NCI-H524 treated with DMSO at 0.1 percent for 48 hours (cell line): ENCODE data around the gene WNT3.
"Not testable (repeated sequence)": the region's sequence is repeated elsewhere in the genome, so short reads cannot be mapped to it uniquely, and the experiment has no call there.

Source experiments
- DNase-seq: peaks from one replicate; lab custom pipeline; 2025; lab: John Stamatoyannopoulos, UW

WNT3 gene

GRCh38 chr17:46785696-46786095 lies 32.8 kb downstream of the WNT3 start:
- DNase-seq, result no peak

DNA sequence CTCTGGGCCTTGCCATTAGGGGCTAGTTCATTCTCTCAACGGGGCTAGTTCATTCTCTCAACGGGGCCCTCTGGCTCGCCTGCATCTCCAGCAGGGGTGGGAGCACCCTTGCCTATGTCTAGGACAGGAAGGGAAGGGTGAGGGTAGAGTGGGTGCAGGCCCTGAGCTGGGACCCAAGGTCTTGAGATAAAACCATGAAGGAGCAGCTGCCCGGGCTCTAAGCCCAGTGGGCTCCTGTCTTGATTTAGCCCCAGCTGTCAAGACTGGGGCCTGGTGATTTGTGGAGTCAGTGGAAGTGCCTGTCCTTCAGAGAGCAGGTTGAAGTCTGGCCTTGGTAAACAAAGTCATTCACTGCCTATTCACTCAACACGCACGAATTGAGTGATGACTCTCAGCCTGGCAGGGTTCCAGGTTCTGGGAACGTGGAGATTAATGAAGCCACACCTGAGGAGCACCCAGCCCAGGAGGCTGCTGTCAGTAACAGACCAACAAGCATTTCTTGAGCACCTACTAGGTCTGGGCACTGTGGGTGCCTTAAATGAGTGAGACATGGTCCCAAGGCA lies 35.4 kb downstream of the WNT3 start:
- no peak for DNase-seq

DNA sequence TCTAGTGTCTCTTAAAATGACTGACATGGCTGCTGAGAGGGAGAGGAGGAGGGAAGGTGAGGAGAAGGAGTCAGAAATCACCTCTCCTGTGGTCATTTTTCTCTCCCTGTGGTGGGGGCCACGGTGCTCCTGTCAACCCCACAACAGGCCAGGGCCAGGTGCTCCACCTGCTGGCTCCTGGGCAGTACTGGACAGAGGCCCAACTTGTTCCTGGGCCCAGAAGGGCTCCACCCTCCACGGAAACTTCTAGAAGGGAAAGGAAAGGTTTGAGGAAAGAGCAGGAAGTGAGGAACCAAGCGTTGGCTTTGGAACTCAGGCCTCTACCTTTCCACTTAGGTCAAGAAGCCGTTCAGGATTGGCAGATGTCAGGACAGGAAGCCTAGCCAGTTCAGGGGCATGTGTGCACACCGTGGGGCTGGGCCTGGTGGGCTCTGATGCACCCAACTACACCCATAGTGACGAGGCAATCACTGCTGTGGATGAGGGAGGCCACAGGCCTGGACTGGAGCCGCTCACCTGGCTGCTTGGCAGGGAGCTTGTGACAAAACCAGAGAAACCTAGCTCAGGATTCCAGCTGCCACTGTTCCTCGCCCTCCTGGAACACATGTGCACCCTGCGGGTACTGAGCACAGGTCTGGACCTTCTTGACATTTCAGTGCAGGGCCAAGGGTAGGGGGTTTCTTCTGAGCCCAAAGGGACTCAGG lies 36.1 kb downstream of the WNT3 start:
- no peak for DNase-seq

DNA sequence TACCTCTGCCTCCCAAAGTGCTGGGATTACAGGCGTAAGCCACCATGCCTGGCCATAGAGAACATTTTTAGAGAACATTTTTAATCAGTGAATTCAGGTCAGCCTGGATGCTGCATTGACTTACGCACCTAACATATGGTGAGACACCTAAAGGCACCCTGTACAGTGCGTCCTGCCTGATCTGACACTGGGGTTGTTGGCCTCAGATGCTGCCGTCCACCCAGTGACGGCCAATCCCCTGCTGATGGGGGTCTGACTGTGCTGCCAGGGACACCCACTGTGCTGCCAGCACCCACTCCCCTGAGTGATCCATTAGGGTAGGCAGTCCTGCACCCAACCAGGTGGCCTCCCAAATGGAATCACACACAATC lies 38.5 kb downstream of the WNT3 start:
- DNase-seq, result no peak

DNA sequence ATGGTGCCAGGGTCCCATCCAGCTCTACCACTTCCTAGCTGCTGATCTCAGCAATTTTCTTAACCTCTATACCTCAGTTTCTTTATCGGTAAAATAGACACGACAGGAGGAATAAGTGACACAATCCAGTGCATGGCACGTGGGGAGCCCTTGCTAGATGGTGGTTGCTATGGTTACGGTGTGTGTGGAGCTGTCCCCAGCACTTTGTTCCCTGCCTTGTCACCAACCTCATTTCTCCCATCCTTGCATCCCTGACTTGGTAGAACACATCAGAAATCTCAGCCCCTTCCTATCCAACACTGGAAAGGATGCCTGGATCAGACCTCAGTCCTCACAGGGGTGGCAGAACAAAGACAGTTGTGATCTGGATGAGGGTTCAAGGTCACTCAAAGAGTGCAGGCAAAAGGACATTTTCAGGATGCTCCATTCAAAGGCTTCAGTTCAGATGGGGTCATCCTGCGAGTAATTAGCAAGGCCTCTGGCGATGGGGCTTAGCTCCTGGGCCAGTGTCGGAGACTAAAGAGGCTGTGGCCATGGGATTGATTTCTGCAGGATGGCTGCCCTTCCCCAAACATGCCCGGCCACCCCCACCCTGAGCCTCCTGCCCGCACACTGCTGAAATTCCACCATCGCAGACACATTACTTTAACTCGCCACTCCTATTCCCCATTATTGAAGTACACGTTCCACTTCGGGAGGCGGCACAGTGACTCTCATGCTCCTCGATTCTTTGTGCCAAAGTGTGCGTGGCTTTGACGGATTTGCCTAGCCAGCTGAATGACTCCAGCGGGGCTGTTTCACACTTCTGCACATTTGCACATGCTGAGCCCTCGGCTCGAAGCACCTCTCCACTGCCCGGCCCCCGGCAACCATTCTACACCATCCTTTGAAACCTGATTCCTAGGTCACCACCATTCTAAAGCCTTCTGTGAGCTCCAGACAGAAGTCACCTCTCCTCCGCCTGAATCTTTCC lies 40.3 kb downstream of the WNT3 start:
- DNase-seq, result no peak

DNA sequence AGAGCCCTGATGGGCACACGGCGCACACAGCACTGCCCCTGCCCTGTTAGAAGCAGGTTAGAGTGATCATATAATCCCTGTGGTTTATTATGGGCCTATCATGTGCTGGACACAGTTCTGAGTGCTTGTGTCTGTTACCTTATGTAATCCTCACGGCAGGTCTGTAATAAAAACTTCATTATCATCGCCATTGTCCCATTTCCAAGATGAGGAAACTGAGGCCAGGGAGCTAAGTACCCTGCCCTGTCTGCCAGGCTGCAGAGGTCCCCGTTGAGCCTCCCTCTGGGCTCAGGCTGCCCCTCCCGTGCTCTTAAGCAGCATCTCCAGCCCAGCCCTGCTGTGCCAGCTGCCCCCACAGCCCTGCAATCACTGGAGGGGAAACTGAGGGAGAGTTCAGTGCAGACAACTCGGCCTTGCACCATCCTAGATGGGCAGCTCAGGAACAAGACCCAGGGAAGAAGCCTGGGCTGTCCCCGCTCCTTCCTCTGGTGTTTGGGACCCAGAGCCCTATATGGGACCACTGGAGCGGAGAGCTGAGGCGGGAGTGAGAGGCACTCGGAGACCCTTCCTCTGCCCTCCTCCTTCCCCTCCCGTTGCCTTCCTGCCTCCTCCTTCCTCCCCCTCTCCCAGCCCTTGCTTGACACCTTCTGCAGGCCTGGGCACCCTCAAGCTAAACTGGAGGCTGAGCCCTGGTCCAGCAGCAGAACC lies 42.0 kb downstream of the WNT3 start:
- DNase-seq, result no peak

GRCh38 chr17:46774108-46774737 lies 44.3 kb downstream of the WNT3 start:
- no peak for DNase-seq

DNA sequence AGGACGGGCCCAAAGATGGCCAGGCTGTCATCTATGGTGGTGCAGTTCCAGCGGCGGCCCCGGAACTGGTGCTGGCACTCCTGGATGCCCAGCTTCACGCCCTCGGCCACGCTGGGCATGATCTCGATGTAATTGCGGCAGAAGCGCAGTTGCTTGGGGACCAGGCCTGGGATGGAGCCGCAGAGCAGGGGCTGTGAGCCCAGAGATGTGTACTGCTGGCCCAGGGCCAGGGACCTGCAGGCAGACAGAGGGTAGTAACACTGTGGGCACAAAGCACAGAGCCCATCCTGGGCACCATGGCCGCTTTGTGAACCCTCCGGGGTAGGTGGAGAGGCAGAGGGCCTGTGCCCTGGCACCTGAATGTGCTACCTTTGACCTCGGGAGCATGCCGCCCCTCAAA lies 44.8 kb downstream of the WNT3 start:
- no peak for DNase-seq

- no peak for DNase-seq
Measured at GRCh38 chr17:46773221-46773605, 45.3 kb downstream of the WNT3 start.

DNA sequence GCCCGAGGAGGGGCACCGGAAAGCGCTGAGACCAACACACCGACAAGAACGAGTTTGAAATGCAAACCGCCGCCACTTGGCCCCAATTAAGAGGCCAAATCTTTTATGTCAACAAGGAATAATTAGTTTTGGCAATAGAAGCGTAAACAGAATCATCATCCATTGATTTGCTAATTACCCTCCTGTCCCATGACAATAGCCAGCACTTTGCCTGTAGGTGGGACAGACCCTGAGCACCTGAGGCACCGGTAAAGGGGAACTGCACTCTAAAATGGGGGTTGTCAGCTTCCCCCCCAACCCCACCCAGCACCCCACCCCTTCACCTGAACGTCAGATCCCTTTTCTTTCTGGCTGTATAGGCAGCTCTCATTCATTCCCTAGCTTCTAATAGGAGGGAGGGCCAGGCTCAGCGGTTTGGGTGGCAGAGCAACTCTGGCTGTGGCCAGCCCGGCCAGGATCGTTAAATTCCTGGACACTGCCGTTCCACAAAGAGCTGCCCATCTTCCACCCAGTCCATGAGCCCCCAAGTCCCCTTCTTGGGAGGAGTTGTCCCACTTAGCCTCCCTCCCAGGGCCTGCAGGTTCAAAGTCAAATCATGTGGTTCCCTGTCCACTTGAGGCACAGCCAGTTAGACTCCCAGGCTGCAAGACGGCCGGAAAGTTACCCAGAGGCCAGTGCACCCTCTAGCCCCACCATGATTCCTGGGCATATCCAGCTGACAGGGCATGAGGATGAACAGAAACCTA lies 45.8 kb downstream of the WNT3 start:
- no peak for DNase-seq

- no peak for DNase-seq
Measured at GRCh38 chr17:46771561-46772474, 46.7 kb downstream of the WNT3 start.

DNA sequence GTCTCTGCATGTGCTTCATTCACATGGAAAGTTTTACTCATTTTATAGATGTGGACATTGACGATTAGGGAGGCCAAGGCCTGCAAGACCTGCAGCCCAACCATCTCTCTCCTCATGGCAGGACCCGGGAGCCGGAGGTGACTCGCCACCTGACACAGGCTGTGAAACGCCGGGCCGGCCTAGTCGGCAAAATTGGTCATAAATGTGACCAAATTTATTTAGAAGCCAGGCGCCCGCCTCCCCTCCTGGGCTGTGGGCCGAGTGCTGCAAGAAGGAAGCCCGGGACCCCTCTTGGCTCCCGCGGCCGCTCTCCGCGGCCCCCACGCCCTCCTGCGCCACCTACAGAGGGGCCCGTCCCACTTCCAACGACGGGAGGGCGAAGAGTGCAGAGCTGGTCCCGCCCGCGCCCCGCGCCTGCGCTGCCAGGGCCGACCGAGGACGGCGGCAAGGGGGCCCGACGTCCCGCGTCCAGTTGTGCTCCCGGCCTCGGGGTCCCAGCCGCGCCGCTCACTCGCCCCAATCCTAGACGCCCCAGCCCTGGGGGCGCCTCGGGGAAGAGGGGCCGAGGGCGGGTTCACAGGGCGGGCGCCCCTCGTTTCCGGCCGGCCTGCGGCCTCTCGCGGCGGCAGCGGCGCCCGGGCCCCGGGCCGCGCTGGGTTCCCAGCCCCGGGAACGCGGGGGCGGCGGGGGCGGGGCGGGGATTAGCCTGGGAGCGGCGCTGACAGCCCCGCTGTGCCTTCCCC lies 47.5 kb downstream of the WNT3 start:
- DNase-seq, result peak; percentile 16

DNA sequence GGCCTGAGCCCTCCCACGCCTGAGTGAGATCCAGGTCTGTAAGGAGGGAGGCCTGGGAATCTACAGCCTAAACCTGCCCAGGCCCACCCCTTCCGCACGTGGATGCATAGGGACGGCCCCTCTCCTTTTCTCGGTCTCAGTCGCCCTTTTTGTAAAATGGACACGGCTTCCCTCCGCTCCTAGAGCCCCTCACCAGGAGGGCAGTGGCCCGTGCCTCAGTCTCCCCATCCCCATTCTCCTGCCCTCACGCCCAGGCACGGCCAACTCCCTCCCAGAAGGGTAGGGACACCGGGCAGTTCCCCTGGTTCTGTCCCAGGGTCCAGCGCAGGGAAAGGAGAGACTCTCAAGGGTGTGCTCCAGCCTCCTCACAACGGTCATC lies 48.1 kb downstream of the WNT3 start:
- no peak for DNase-seq

GRCh38 chr17:46769531-46770438 lies 48.7 kb downstream of the WNT3 start:
- DNase-seq, result no peak

DNA sequence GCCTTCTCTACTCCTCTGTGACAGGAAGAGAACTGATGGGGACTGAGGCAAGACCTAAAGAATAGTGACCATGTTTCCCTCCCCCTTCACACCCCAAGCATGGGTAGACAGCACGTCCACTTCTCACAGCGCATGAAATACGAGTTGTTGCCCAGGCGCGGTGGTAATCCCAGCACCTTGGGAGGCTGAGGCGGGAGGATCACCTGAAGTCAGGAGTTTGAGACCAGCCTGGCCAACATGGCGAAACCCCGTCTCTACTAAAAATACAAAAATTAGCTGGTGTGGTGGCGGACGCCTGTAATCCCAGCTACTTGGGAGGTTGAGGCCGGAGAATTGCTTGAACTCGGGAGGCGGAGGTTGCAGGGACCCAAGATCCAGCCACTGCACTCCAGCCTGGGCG lies 49.6 kb downstream of the WNT3 start:
- not testable (repeated sequence) for DNase-seq

GRCh38 chr17:46768540-46768870 lies 50.0 kb downstream of the WNT3 start:
- DNase-seq, result no peak

- no peak for DNase-seq
Measured at GRCh38 chr17:46766493-46767491, 51.7 kb downstream of the WNT3 start.
